Duodenal mucosa (tissue), 2 donors: ENCODE measurements around the gene SRF.
"Not testable (repeated sequence)": the region's sequence is repeated elsewhere in the genome, so short reads cannot be mapped to it uniquely, and the experiment has no call there.

ENCODE experiments used
- H3K27ac ChIP-seq: one replicate; pipeline ENCODE4 v1.7.0; 2013; ENCODE audit warnings: low read depth, low read length
- H3K27me3 ChIP-seq, 2 donors: one replicate each; pipeline ENCODE4 v1.7.0; 2013; ENCODE audit warnings: low read length in 2 of 2, control low read depth in 1 of 2; ENCODE audit not compliant: insufficient read depth in 2 of 2, control insufficient read depth in 1 of 2
- H3K36me3 ChIP-seq, 2 donors: one replicate each; pipeline ENCODE4 v1.7.0; 2013; ENCODE audit warnings: low read length in 2 of 2, control low read depth in 1 of 2; ENCODE audit not compliant: insufficient read depth in 2 of 2, control insufficient read depth in 1 of 2
- H3K4me1 ChIP-seq, 2 donors: one replicate each; pipeline ENCODE4 v1.7.0; 2013; ENCODE audit warnings: low read length in 2 of 2, control low read depth in 1 of 2; ENCODE audit not compliant: insufficient read depth in 2 of 2, control insufficient read depth in 1 of 2
- H3K4me3 ChIP-seq, 2 donors: one replicate each; pipeline ENCODE4 v1.7.0; 2013; ENCODE audit warnings: low read length in 2 of 2, low read depth in 1 of 2
- H3K9ac ChIP-seq, 2 donors: one replicate each; pipeline ENCODE4 v1.7.0; 2013; ENCODE audit warnings: low read length in 2 of 2, low read depth in 1 of 2
- H3K9me3 ChIP-seq, 2 donors: one replicate each; pipeline ENCODE4 v1.7.0; 2013; ENCODE audit warnings: low read length in 2 of 2, control low read depth in 1 of 2; ENCODE audit not compliant: control insufficient read depth in 1 of 2

The SRF gene

GRCh38 chr6:43129434-43130194 lies 41.5 kb upstream of the SRF start:
- H3K9me3 ChIP-seq, result no peaks in the 10 kb centered on the region
- H3K27me3 ChIP-seq, result no peaks in the 10 kb centered on the region
- no peak overlapping the region for H3K27ac ChIP-seq
- no peak overlapping the region for H3K4me3 ChIP-seq
- H3K36me3 ChIP-seq, result peaks cover 0 to 4% of the 10 kb centered on the region in 2 donors
- peak overlapping the region in 1 of 2 donors; percentile 11 for H3K9ac ChIP-seq
- H3K4me1 ChIP-seq, result peaks cover 16 to 22% of the 10 kb centered on the region in 2 donors

GRCh38 chr6:43130429-43130828 lies 40.6 kb upstream of the SRF start:
- no peak overlapping the region for H3K27ac ChIP-seq
- peaks cover 0 to 4% of the 10 kb centered on the region in 2 donors for H3K36me3 ChIP-seq
- no peak overlapping the region for H3K4me3 ChIP-seq
- H3K27me3 ChIP-seq, result no peaks in the 10 kb centered on the region
- no peak overlapping the region for H3K9ac ChIP-seq
- no peaks in the 10 kb centered on the region for H3K9me3 ChIP-seq
- peaks cover 16 to 22% of the 10 kb centered on the region in 2 donors for H3K4me1 ChIP-seq

- peaks cover 16 to 21% of the 10 kb centered on the region in 2 donors for H3K4me1 ChIP-seq
- H3K9ac ChIP-seq, H3K36me3 ChIP-seq, H3K27me3 ChIP-seq, H3K27ac ChIP-seq, H3K4me3 ChIP-seq, H3K9me3 ChIP-seq: not testable (repeated sequence)
Observed at GRCh38 chr6:43131379-43131778, 39.7 kb upstream of the SRF start.

- H3K36me3 ChIP-seq, result no peaks in the 10 kb centered on the region
- no peak overlapping the region for H3K27ac ChIP-seq
- no peaks in the 10 kb centered on the region for H3K9me3 ChIP-seq
- H3K9ac ChIP-seq, result no peak overlapping the region
- no peaks in the 10 kb centered on the region for H3K27me3 ChIP-seq
- peaks cover 1% of the 10 kb centered on the region in 2 donors for H3K4me1 ChIP-seq
- no peak overlapping the region for H3K4me3 ChIP-seq
Observed at GRCh38 chr6:43138267-43138666, 32.8 kb upstream of the SRF start.

GRCh38 chr6:43139973-43140372 lies 31.1 kb upstream of the SRF start:
- H3K9ac ChIP-seq, H3K4me1 ChIP-seq, H3K27me3 ChIP-seq, H3K4me3 ChIP-seq, H3K27ac ChIP-seq, H3K9me3 ChIP-seq, H3K36me3 ChIP-seq: not testable (repeated sequence)

GRCh38 chr6:43141644-43142043 lies 29.4 kb upstream of the SRF start:
- H3K9ac ChIP-seq, result no peak overlapping the region
- no peak overlapping the region for H3K27ac ChIP-seq
- H3K9me3 ChIP-seq, result no peaks in the 10 kb centered on the region
- H3K4me3 ChIP-seq, result no peak overlapping the region
- H3K36me3 ChIP-seq, result no peaks in the 10 kb centered on the region
- peaks cover 8 to 9% of the 10 kb centered on the region in 2 donors for H3K4me1 ChIP-seq
- no peaks in the 10 kb centered on the region for H3K27me3 ChIP-seq

- Histone ChIP-seq H3K4me1 (peaks cover 8 to 9% of the 10 kb centered on the region in 2 donors), H3K36me3 (no peaks in the 10 kb centered on the region), H3K27me3 (no peaks in the 10 kb centered on the region), H3K27ac (no peak overlapping the region), H3K4me3 (no peak overlapping the region), H3K9ac (no peak overlapping the region), H3K9me3 (no peaks in the 10 kb centered on the region)
Observed at GRCh38 chr6:43142101-43142500, 29.0 kb upstream of the SRF start.

GRCh38 chr6:43143235-43144128 lies 27.6 kb upstream of the SRF start:
- H3K9ac ChIP-seq, result no peak overlapping the region
- no peaks in the 10 kb centered on the region for H3K36me3 ChIP-seq
- no peak overlapping the region for H3K27ac ChIP-seq
- no peaks in the 10 kb centered on the region for H3K27me3 ChIP-seq
- no peaks in the 10 kb centered on the region for H3K9me3 ChIP-seq
- H3K4me1 ChIP-seq, result peaks cover 8 to 9% of the 10 kb centered on the region in 2 donors
- H3K4me3 ChIP-seq, result peak overlapping the region in 1 of 2 donors; percentile 2

GRCh38 chr6:43144879-43145278 lies 26.2 kb upstream of the SRF start:
- no peaks in the 10 kb centered on the region for H3K9me3 ChIP-seq
- H3K36me3 ChIP-seq, result no peaks in the 10 kb centered on the region
- no peak overlapping the region for H3K27ac ChIP-seq
- peaks cover 8 to 9% of the 10 kb centered on the region in 2 donors for H3K4me1 ChIP-seq
- H3K27me3 ChIP-seq, result no peaks in the 10 kb centered on the region
- no peak overlapping the region for H3K9ac ChIP-seq
- no peak overlapping the region for H3K4me3 ChIP-seq

- no peaks in the 10 kb centered on the region for H3K36me3 ChIP-seq
- peaks cover 8 to 9% of the 10 kb centered on the region in 2 donors for H3K4me1 ChIP-seq
- H3K9me3 ChIP-seq, result no peaks in the 10 kb centered on the region
- H3K9ac ChIP-seq, result no peak overlapping the region
- H3K27me3 ChIP-seq, result no peaks in the 10 kb centered on the region
- H3K27ac ChIP-seq, result no peak overlapping the region
- no peak overlapping the region for H3K4me3 ChIP-seq
Observed at GRCh38 chr6:43146261-43146660, 24.8 kb upstream of the SRF start.
